ENCODE results near the gene UNC5CL.

UNC5CL gene

GRCh38 chr6:41042226-41043055 lies 3.4 kb upstream of the UNC5CL start, which contains the start of gene TSPO2:
TSPO2 (plus strand) TSS chr6:41042467; CDS start chr6:41042986, 519 bp downstream.
- Histone ChIP-seq H3K9me3 (ENCODE audit: low read length) (no peaks in the 10 kb centered on the region), H3K36me3 (ENCODE audit: insufficient read depth, low read length) (no peaks in the 10 kb centered on the region), H3K27me3 (ENCODE audit: insufficient read depth, low read length) (no peaks in the 10 kb centered on the region), H3K4me3 (ENCODE audit: low read length) (no peak within 1 kb of the TSS), H3K4me1 (ENCODE audit: insufficient read depth, low read length) (no peaks in the 10 kb centered on the region), H2AFZ (ENCODE audit: low read depth, low read length) (no peak within 1 kb of the TSS)

GRCh38 chr6:41040940-41041536 lies 2.0 kb upstream of the UNC5CL start:
- Histone ChIP-seq H3K4me3 (ENCODE audit: low read length) (no peak overlapping the region), H3K4me1 (ENCODE audit: insufficient read depth, low read length) (no peaks in the 10 kb centered on the region), H2AFZ (ENCODE audit: low read depth, low read length) (no peak overlapping the region), H3K27me3 (ENCODE audit: insufficient read depth, low read length) (no peaks in the 10 kb centered on the region), H3K36me3 (ENCODE audit: insufficient read depth, low read length) (no peaks in the 10 kb centered on the region), H3K9me3 (ENCODE audit: low read length) (no peaks in the 10 kb centered on the region)

- no peak overlapping the region for H3K4me3 ChIP-seq (ENCODE audit: low read length)
- H3K27me3 ChIP-seq (ENCODE audit: insufficient read depth, low read length) = no peaks in the 10 kb centered on the region
- H3K9me3 ChIP-seq (ENCODE audit: low read length) = no peaks in the 10 kb centered on the region
- H3K36me3 ChIP-seq (ENCODE audit: insufficient read depth, low read length) = no peaks in the 10 kb centered on the region
- H2AFZ ChIP-seq (ENCODE audit: low read depth, low read length) = no peak overlapping the region
- no peaks in the 10 kb centered on the region for H3K4me1 ChIP-seq (ENCODE audit: insufficient read depth, low read length)
Observed at GRCh38 chr6:41040101-41040939, 1.3 kb upstream of the UNC5CL start.

- no peaks in the 10 kb centered on the region for H3K4me1 ChIP-seq (ENCODE audit: insufficient read depth, low read length)
- no peak overlapping the region for H2AFZ ChIP-seq (ENCODE audit: low read depth, low read length)
- H3K27me3 ChIP-seq (ENCODE audit: insufficient read depth, low read length) = no peaks in the 10 kb centered on the region
- no peaks in the 10 kb centered on the region for H3K9me3 ChIP-seq (ENCODE audit: low read length)
- no peak overlapping the region for H3K4me3 ChIP-seq (ENCODE audit: low read length)
- no peaks in the 10 kb centered on the region for H3K36me3 ChIP-seq (ENCODE audit: insufficient read depth, low read length)
Observed at GRCh38 chr6:41038205-41038604, 816 bp downstream of the UNC5CL start.

GRCh38 chr6:41037107-41037900 lies 1.7 kb downstream of the UNC5CL start:
- H3K9me3 ChIP-seq (ENCODE audit: low read length) = no peaks in the 10 kb centered on the region
- no peaks in the 10 kb centered on the region for H3K27me3 ChIP-seq (ENCODE audit: insufficient read depth, low read length)
- no peaks in the 10 kb centered on the region for H3K4me1 ChIP-seq (ENCODE audit: insufficient read depth, low read length)
- no peaks in the 10 kb centered on the region for H3K36me3 ChIP-seq (ENCODE audit: insufficient read depth, low read length)
- no peak overlapping the region for H3K4me3 ChIP-seq (ENCODE audit: low read length)
- H2AFZ ChIP-seq (ENCODE audit: low read depth, low read length) = no peak overlapping the region

DNA sequence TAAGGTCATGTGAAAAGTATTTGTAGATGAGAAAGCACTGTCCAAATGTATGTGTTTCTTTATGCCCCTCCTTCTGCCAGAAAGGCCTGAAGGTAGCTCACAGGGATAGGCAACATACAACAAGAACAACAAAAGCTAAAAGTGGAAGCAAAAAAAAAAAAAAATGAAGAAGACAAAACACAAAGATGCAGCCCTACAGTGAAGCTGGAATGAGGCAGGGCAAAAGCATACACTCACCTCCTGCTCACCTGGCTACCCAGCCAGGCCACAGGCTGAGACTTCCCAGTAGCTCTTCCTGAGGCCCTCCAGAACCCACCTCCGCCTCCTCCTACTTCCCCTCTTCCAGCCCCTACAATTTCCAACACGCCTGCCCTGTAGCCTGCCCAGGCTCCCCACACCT lies 2.4 kb downstream of the UNC5CL start:
- Histone ChIP-seq H3K4me1 (ENCODE audit: insufficient read depth, low read length) (no peaks in the 10 kb centered on the region), H3K36me3 (ENCODE audit: insufficient read depth, low read length) (no peaks in the 10 kb centered on the region), H3K27me3 (ENCODE audit: insufficient read depth, low read length) (no peaks in the 10 kb centered on the region), H2AFZ (ENCODE audit: low read depth, low read length) (no peak overlapping the region), H3K4me3 (ENCODE audit: low read length) (no peak overlapping the region), H3K9me3 (ENCODE audit: low read length) (no peaks in the 10 kb centered on the region)

DNA sequence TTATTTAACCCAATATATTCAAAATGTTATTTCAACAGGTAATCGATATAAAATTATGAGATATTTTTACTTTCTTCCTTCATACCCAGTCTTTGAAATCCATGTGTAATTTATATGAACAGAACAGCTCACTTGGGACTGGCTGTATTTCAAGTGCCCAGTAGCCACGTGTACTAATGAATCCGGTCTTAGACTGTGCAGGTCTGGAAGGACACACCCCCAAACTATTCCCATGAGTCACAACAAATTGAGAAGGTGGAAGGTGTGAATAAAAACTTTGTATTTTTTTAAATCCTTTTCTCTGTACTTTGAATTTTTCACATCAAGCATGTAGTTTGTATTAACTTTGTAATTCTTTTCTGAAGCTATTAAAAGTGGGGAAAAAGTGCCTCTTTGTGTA lies 2.8 kb downstream of the UNC5CL start:
- Histone ChIP-seq H3K4me1 (ENCODE audit: insufficient read depth, low read length) (no peaks in the 10 kb centered on the region), H3K36me3 (ENCODE audit: insufficient read depth, low read length) (no peaks in the 10 kb centered on the region), H3K9me3 (ENCODE audit: low read length) (no peaks in the 10 kb centered on the region), H2AFZ (ENCODE audit: low read depth, low read length) (no peak overlapping the region), H3K27me3 (ENCODE audit: insufficient read depth, low read length) (no peaks in the 10 kb centered on the region), H3K4me3 (ENCODE audit: low read length) (no peak overlapping the region)

- no peak overlapping the region for H2AFZ ChIP-seq (ENCODE audit: low read depth, low read length)
- H3K36me3 ChIP-seq (ENCODE audit: insufficient read depth, low read length) = no peaks in the 10 kb centered on the region
- H3K9me3 ChIP-seq (ENCODE audit: low read length) = no peaks in the 10 kb centered on the region
- no peaks in the 10 kb centered on the region for H3K4me1 ChIP-seq (ENCODE audit: insufficient read depth, low read length)
- H3K4me3 ChIP-seq (ENCODE audit: low read length) = no peak overlapping the region
- H3K27me3 ChIP-seq (ENCODE audit: insufficient read depth, low read length) = no peaks in the 10 kb centered on the region
Observed at GRCh38 chr6:41033776-41034175, 5.2 kb downstream of the UNC5CL start.

GRCh38 chr6:41032830-41033229 lies 6.2 kb downstream of the UNC5CL start:
- Histone ChIP-seq H3K27me3 (ENCODE audit: insufficient read depth, low read length) (no peaks in the 10 kb centered on the region), H3K9me3 (ENCODE audit: low read length) (no peaks in the 10 kb centered on the region), H3K4me3 (ENCODE audit: low read length) (no peak overlapping the region), H3K4me1 (ENCODE audit: insufficient read depth, low read length) (no peaks in the 10 kb centered on the region), H3K36me3 (ENCODE audit: insufficient read depth, low read length) (no peaks in the 10 kb centered on the region), H2AFZ (ENCODE audit: low read depth, low read length) (no peak overlapping the region)

DNA sequence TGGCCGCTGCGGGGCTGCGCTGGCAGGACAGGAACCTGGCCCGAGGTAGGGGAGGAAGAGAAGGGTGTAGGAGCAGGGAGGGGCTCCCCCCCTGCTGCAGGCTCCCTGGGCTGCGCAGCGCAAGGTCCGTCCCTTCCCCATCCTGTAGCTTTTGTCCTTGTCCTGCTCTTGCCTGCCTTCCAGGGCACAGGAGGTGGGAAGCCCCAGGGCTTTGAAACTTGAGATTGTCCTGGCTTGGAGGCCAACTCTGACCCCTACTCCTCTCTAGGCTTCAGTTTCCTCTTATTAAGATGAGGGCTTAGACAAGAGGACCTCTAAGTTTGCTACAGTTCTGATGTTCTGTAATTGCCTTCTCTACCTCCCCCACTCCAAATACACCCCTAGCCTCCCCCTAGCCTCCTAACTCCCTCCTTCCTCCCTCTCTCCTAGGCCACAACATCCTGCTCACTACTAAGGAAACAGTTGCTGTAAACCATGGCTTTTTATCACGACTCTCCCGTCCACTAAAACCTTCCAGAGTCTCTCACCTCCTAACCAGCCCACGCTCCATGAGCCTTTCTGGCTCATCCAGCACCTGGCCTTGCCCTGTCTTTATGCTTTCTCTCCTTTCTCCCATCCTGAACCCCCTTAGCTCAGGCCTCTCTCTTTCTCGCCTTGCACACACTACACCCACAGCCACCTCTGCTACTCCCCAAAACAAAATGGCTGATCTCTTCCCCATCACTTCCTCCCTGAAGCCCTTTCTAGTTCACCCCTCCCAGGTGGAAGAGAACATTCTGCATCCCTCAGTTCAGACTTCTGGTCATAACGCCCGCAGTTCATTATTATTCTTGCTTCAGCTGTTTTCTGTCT lies 10.2 kb downstream of the UNC5CL start:
- Histone ChIP-seq H3K36me3 (ENCODE audit: insufficient read depth, low read length) (no peaks in the 10 kb centered on the region), H3K4me3 (ENCODE audit: low read length) (peak overlapping the region; percentile 50), H2AFZ (ENCODE audit: low read depth, low read length) (peak overlapping the region; percentile 89), H3K9me3 (ENCODE audit: low read length) (no peaks in the 10 kb centered on the region), H3K4me1 (ENCODE audit: insufficient read depth, low read length) (peaks cover 6% of the 10 kb centered on the region), H3K27me3 (ENCODE audit: insufficient read depth, low read length) (no peaks in the 10 kb centered on the region)

DNA sequence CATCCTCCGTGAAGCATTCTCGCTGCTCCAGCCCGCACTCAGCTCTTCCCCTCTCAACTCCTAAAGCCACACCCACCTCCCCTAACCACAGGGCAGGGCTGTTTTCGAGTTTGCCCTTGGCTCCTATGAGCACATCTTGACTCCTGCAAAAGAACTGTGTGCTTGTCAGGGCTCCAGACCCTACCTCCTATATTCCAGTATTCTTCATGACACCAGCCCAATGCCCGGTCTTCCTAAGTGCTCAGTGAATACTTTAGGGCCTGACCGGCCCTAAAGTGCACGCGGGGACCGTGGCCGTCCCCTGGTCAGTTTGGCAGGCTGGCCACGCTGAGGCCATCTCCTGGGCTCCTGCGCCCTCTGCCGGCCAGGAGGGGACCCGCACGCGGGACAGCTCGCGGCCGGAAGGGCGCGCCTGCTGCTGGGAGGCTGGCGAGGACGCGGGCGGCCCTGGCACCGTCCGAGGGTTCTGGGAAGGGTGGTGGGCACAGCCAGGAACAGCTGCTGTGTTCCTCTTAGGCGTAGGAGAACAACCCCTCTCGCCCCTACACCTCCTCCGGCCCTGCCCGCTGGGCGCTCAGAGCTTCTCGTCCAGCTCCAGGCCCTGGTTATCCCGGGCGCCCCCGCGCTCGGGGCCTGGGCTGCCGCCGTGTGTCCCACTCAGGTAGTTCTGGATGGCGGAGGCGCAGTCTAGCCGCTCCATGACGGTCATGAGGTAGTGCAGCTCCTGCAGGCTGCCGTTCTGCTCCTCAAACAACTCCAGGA lies 11.0 kb downstream of the UNC5CL start:
- Histone ChIP-seq H3K9me3 (ENCODE audit: low read length) (no peaks in the 10 kb centered on the region), H3K27me3 (ENCODE audit: insufficient read depth, low read length) (no peaks in the 10 kb centered on the region), H3K36me3 (ENCODE audit: insufficient read depth, low read length) (no peaks in the 10 kb centered on the region), H2AFZ (ENCODE audit: low read depth, low read length) (peak overlapping the region; percentile 89), H3K4me1 (ENCODE audit: insufficient read depth, low read length) (peaks cover 6% of the 10 kb centered on the region), H3K4me3 (ENCODE audit: low read length) (peak overlapping the region; percentile 50)
